Measurements from ENCODE around the gene PRR35.

Gene PRR35

DNA sequence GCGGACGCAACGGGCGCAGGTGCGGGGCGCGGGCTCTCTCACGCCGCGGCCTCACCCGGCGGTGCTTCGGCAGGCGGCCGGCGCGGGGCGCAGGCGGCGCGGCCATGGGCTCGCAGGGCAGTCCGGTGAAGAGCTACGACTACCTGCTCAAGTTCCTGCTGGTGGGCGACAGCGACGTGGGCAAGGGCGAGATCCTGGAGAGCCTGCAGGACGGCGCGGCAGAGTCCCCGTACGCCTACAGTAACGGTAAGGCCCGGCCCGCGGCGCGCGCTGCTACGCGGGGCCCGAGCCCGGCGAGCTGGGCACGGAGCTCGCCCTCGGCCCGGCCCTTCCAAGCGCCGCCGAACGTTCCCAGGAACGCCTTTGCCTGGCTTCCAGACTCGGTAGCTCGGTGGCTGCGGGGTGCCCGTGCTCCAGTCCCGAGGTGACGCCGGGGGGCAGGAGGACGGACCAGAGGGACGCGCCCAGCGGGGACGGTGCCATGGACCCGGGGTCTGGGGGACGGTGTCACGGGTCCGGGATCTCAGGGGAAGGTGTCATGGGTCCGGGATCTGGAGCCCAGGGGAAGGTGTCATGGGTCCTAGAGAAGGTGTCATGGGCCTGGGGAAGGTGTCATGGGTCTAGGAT, 30.1 kb downstream of the PRR35 start:
- Histone ChIP-seq H3K4me3 (peak overlapping the region; percentile 84), H3K27ac (peak overlapping the region; percentile 65 to 90)
- DNase-seq (ENCODE audit: low spot score): no peak
- TF ChIP-seq, protein P1, sequence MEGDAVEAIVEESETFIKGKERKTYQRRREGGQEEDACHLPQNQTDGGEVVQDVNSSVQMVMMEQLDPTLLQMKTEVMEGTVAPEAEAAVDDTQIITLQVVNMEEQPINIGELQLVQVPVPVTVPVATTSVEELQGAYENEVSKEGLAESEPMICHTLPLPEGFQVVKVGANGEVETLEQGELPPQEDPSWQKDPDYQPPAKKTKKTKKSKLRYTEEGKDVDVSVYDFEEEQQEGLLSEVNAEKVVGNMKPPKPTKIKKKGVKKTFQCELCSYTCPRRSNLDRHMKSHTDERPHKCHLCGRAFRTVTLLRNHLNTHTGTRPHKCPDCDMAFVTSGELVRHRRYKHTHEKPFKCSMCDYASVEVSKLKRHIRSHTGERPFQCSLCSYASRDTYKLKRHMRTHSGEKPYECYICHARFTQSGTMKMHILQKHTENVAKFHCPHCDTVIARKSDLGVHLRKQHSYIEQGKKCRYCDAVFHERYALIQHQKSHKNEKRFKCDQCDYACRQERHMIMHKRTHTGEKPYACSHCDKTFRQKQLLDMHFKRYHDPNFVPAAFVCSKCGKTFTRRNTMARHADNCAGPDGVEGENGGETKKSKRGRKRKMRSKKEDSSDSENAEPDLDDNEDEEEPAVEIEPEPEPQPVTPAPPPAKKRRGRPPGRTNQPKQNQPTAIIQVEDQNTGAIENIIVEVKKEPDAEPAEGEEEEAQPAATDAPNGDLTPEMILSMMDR (IDR thresholded peaks at IDR 0.05): no peak

DNA sequence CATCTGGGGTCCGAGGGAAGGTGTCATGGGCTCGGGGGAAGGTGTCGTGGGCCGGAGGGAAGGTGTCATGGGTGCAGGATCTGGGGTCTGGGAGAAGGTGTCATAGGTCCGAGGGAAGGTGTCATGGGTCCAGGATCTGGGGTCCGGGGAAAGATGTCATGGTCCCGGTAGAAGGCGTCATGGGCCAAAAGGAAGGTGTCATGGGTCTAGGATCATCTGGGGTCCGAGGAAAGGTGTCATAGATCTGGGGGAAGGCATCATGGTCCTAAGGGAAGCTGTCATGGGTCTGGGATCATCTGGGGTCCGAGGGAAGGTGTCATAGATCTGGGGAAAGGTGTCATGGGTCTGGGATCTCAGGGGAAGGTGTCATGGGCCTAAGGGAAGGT, 30.6 kb downstream of the PRR35 start:
- Histone ChIP-seq H3K4me3 (peak overlapping the region; percentile 84), H3K27ac (peak overlapping the region in 1 of 2 donors; percentile 90)
- TF ChIP-seq, protein P1 (IDR thresholded peaks at IDR 0.05): no peak
- no peak for DNase-seq (ENCODE audit: low spot score)

DNA sequence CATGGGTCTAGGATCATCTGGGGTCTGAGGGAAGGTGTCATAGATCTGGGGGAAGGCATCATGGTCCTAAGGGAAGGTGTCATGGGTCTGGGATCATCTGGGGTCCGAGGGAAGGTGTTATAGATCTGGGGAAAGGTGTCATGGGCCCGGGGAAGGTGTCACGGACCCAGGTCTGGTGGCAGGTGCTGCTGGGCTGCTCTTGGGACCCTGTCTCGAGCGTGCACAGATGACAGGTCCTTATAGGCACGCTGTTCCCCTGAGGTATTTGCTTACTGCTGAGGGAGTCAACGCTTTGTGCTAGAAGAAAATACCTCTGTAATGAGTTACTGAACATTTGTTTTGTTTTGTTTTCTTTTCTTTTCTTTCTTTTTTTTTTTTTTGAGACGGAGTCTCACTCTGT, 31.0 kb downstream of the PRR35 start:
- DNase-seq (ENCODE audit: low spot score): no peak
- H3K27ac ChIP-seq: no peak overlapping the region

DNA sequence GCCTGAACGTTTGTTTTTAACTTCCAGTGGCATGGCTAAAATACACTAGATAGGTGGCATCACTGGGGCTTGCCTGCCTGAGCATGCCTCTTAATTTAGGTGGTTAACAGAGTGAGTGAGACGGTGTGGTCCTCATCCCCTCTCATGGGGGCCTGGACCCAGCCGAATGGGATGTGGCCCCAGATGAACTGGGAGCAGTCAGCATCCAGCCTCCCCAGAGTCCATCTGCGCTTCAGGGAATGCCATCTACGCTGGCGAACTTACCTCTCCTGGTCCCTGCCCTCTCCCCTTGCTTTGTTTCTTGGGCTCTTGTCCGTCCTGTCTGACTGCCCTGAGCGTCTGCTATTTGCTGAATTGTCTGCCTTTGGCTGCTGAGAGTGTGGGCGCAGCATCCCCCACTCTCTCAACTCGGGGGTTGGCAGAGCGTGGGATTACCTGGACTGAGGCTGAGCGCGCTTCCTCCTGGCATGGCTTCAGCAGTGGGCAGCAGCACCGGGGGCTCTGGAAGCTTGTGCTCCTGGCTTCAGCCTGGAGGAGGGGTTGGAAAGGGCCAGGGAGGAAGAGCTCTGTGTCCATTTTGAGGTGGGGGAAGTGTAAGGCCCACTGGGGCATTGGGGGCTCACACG, 31.8 kb downstream of the PRR35 start:
- Histone ChIP-seq H3K27ac (no peak overlapping the region), H3K4me3 (no peak overlapping the region)
- TF ChIP-seq, protein P1 (IDR thresholded peaks at IDR 0.05): no peak
- DNase-seq (ENCODE audit: low spot score): no peak

More for the DNA sequence above, 31.0 kb downstream of the PRR35 start:
- TF ChIP-seq, protein P1 (IDR thresholded peaks at IDR 0.05): no peak
- peak overlapping the region; percentile 84 for H3K4me3 ChIP-seq

DNA sequence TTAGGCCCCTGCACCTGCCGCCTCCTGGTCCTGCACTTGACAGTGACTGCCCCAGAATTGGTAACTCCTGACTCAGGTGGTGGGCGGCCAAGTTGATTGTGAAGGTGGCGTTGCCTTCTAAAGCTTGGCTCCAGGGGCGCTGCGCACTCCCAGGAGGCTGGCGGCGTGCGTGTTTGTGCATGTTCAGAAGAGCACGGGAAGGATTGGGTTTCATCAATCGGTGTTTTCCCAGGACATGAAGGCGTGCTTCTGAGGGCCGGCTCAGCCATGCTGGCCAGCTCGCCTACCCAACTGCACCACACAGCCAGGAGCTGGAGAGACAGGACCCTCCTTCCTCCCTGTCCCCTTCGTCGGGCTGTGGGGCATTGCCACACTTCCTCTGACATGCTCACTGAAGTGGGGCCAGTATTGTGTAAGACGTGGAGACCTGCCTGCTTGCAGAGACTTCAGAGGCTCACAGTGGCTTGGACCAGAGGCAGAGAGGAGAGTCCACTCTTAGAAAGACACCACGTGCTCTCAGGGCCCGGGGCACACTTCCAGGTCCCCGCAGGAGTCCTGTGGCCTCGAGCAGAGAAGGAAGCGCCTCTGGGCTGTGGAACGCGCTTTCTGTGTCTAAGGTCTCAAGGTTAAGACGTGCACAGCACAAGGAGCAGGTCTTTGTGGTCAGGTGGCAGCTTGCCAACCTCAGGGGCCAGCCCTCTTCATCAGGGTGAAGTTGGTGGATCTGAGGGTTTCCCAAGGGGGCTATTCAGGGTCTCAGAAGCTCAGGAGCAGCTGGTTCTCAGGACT, 32.5 kb downstream of the PRR35 start:
- TF ChIP-seq, protein P1 (IDR thresholded peaks at IDR 0.05): no peak
- Histone ChIP-seq H3K27ac (no peak overlapping the region), H3K4me3 (no peak overlapping the region)
- DNase-seq (ENCODE audit: low spot score): no peak

DNA sequence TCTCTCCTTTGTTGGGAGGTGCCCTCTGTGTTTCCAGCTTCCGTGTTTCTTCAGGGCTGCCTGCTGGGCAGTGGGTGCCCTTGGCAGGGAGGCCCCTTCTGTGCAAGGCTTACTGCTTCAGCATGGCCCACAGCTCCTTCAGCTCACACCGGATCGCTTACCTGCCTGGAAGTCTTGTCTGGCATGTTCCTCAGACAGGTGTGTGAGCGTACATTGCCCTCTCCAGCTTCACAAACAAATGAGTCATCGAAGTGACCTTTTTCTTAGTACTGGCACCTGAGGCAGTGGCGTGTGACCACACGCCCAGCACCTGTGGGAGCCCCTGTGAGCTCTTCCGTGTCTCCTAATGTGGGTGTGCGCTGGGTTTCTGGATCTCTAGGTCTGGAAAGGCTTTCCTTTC, 33.2 kb downstream of the PRR35 start:
- TF ChIP-seq, protein P1 (IDR thresholded peaks at IDR 0.05): no peak
- no peak for DNase-seq (ENCODE audit: low spot score)
- Histone ChIP-seq H3K27ac (no peak overlapping the region), H3K4me3 (no peak overlapping the region)

All from coronary artery (tissue), 2 donors.